HS-5 (cell line): Measurements from ENCODE around the gene GIT1.

ENCODE experiments used
- DNase-seq: peaks from one replicate; pipeline ENCODE4 v3.0.0-alpha.2; 2012; ENCODE audit warnings: low read depth

GIT1 gene

DNA sequence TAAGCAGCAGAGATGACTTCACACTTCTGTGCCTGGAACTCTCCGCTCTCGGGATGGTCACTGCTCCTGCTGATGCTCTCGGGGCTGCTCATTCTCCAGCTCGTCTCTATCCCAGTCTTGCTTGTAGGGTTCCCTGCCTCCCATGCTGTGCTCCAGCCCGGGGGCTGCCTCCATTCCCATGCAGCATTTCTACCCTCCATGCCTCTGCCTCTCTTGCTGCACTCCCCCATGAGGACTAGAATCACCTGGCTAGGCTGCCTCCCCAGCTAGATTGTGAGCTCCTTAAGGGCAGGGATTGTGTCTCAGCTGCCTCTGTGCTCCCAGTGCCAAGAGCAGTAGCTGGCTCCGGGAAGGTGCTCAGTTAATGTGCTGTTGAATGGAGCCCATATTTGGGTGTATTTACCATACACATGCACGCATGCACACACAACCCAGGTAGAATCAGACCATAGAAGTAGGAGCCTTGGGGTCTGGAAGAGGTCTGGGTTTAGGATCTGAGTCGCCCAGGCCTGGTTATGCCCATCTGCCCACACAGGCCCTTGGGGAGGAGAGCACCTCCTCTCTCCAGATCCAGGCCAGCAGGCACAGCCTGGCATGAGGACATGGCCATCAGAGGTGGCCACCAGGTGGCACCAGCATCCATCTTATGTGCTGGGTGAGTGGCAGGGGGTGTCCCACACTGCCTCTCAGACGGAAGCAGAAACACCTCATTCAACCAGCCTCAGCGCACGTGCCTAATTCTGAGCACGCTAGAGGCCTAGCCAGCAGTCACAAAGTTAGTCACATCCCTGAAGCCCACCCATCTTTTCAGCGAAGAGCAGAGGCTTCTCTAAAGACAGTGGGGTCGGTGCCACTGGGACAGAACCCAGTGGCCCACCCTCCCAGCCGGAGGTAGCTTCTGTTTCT lies 9.3 kb downstream of the GIT1 start:
- DNase-seq, result no peak

DNA sequence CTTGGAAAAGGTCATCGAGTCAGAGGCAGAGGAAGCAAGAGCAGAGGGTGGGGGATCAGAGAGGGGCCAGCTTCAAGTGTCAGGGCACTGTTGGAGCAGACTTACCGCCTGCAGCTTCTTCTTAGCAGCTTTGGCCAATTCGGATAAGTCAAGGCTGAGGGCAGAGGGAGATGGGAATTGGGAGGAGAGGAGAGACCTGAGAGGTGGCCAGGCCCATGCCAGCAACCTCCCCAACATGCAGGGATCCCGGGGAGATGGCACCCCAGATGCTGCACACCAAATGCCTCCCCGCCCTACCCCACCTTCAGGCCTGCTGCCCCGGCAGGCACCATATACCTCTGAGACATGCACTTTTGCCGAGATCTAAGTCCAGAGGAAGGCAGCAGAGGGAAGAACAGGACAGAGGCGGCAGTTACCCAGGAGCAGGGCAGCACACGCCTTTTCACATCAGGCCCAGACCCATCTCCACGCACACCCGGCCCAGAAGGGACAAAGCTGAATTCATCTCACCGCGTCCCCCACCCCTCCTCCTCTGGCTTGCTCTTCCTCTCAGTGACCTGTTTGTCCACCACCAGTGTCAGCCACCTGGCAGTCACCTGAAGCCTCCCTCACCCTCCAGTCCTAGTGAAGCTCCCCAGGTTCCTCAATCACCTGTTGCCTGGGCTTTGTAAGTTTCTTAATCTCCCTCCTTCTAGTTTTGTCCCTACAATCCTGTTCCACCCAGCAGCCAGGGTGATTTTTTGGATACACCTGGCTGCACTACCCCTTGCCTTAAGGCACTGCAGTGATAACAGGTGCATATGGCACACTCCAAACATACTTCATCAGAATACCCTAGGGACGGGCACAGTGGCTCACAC lies 10.6 kb downstream of the GIT1 start:
- no peak for DNase-seq

DNA sequence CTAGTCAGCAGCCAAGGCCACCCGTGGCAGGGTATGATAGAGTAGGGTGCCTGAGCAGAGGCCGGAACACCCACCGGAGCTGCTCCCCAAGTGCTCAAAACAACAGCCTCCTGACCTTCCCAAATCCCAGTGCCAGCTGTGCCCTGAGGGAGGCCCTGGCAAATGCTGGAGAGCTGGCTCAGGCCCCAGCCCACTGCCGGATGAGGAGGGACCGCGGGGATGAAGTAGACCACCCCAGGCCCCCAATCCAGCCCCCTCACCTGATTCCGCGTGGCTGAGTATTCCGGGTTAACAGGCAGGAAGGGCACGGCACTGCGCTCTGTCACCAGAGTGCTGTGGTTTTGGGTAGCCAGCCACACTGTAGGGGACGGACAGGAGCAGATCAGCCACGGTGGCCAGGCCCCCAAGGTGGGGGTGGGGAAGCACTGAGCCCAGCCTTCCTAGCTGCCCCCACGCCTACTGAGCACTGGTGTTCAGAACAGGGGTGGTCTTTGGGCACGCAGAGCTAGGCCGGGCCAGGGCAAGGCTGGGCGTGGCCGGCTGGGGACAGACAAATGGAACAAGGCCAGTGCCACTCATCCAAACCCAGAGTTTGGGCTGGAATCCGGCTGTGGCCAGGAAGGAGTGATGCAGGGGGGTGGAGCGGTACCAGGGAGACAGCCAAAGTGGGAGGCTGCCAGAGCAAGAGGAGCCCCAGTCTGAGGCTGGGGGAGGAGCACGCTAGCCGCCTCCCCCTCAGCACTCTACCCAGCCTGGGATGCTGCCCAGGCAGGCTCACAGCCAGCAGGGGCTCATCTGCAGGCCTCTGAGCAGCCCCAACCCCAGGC lies 11.8 kb downstream of the GIT1 start:
- DNase-seq, result no peak

DNA sequence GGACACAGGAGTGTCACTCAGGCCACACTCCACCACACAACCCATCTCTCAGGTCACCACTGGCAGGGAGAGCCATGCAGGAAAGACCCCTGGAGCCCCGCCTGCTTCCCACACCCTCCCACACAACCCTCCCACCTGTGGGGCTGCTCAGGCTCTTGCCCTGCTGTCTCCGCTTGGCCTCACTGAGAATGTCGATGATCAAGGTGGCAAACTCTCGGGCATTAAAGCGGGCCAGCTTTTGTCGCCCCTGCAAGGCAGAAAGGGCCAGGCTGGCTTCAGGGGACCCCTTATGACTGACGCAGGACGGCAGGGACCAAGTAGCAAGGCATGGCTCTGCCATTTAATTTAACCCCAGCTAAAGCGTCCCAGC lies 12.5 kb downstream of the GIT1 start:
- no peak for DNase-seq

DNA sequence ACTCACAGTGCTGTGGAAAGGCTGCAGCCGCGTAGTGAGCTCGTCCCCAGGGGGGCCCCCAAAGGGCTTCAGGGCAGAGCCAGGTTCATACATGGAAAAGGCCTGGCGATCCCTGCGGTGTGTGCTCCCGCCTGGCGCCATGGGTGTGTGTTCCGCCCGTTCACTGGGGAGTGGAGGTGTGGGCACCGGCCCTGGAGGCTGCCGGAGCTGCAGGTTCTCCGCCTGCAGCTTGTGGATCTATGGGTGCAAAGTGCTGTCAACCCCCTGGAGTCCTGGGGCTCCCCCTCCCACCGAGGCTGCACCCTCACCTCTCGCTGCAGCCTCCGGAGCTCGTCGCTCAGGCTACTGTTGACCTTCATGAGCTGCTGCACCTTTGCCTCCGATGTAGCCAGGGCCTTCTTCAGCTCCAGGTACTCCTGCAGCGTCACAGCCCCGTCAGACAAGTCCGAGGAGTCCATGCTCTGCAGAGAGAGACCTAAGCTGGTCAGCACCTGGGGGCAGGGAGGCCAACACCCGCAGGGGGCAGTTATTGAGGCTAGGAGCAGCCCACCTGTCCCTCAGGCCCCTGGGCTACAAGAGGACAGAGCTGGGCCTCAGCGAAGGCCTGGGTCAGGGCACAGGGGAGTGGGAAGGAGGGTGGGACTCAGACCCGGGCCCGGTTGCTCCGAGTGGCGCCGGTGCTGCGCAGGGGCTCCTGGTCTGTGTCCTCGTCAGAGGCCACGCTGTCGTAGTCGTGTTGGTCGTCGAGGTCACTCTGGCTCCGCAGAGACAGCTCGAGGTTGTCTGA lies 13.0 kb downstream of the GIT1 start:
- DNase-seq, result no peak

DNA sequence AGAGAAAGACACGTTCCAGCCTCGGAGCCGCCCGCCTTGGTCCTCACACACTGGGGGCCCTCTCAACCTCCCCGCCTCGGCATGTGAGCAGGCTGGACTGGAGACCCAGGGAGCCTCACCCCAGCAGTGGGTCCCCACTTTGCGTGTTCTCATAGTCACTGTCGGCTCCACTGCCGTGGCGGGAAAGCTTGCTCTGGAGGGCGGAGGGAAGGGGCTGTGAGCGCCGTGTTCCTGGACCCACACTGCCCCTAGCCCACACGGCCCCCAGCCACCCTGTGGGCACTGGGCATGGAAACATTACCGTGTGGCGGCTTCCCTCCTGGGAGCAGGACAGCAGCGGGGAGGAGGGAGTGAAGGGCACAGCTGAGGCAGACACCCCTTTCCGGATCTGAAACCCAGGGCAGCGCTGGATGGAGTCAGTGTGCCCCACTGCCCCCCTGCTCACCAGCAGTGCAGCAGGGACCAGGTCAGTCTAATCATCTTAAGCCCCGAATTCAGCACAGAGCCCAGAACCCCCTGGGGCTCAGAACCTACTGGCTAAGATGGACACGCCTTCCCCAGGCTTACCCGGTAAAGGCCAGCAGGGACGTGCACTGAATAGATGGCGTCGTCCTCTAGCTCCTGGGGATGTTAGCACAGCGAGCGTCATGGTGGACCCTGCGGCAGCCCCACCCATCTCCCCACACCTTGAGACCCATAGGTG lies 13.8 kb downstream of the GIT1 start:
- DNase-seq, result no peak

DNA sequence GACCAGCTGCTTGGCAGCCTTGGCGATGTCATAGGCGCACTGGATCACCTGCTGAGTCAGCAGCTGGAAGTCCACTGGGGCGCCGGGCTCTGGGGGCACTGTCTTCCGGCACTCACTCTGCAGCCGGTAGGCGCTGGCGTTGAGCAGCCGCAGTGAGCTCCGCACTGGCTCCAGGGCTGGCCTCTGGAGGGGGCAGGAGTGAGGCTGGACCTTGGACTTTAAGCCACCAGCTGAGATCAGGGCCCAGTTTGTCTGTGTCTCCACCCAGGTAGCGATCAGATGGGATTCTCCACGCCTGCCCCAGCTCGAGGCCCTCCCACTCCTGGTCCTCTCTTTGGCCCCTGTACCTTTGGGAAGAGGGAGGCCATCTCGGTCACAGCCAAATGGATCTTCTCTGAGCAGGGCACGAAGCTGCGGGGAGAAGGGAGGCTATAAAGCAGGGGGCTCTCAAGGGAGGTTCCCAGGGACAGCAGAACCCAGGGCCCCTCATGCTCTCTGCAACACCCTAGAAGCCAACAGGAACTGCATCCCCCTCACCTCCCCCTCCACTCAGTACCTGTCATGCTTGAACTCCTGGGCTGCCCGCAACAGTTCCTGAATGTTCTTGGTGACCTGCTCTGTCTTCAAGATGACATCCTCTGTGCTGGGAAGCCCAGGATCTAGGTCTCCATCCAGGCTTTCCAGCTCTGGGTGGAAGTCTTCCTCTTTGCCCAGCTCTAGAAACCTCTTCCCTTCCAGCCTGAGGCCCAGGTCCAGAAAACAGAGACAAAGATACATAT lies 14.5 kb downstream of the GIT1 start:
- DNase-seq, result no peak

DNA sequence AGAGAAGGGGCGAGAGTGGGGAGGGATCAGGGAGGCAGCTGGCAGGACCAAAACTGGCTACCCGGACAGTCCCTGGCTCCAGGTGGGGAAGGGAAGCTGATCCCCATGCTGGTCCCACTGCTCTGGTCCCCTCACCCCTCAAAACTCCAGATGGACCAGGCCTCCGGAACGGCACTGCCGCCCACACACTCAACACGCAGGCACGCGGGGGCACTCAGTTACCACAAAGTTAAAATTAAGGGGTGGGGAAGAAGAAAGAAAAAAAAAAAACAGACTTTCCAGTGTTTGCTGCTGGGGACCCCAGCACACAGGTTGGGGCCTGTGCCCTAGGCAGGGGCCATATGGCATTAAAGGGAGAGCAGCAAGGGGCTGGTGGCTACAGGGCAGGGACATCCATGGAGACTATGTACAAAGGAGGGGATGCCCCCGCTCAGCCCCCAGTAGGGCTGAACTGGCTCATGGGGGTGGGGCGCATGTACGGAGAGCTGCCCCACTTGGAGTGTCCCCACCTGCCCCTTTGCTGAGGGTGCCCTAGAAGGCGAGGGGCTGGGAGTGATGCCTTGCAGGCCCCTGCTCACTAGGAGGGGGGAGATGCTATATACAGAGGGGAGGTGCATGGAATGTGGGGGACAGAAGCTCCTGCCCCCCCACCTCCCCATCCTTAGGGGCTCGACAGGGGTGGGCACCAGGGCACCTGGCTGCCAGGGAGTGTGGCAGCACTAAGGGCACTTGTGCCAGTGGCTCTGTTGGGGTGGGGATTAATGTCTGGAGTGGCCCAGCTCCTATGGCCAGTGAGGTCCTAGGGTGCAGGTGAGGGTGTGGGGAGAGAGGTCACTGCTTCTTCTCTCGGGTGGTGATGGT lies 15.3 kb downstream of the GIT1 start:
- DNase-seq, result no peak

DNA sequence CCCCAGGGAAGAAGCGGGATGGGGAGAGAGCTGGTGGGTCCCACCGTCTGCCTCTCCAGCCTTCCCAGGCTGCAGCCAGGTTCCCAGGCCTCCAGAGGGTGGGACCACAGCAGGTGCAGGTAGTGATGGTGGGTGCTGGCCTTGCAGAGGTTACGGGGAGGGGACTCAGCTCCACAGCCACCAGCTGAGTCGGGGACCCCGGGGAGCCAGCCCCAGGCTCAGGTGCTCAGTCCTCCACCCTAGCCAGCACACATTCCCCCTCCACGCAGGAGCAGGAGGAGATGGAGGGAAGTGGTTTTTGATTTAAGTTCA lies 15.9 kb downstream of the GIT1 start:
- DNase-seq, result no peak

DNA sequence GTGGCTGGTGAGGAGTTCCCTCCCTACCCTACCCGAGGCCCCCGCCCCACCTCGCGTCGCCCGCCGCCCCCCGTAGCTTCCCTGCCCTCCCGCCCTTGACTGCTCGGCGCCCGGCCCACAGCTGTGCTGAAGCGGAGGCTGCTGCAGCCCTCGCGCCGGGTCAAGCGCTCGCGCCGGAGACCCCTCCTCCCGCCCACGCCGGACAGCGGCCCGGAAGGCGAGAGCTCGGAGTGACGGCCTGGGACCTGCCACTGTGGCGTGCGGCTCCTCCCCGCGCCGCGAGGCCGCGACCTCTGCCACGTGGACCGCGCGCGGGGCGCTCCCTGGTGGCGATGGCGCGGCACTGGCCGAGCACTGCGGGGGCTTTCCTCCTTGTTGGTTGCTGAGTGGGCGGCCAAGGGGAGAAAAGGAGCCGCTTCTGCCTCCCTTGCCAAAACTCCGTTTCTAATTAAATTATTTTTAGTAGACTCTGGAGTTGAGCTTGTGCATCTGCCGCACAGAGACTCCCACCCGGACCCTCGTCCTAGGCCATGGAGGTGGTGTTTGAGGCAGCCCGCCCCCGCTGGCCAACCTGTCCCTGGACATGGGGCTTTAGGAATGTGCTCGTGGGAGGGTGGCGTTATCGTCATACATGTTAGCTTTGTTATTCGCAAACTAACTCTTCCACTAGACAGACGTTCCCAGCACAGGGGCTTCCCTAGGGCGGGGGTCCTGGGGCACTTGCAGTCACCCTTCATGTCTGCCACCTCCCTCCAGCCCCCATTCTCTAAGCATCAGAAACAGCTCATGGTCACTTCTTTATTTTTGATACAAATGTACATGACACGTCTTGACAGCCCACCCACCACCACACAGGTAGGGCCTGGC lies 16.5 kb downstream of the GIT1 start:
- DNase-seq, result no peak

DNA sequence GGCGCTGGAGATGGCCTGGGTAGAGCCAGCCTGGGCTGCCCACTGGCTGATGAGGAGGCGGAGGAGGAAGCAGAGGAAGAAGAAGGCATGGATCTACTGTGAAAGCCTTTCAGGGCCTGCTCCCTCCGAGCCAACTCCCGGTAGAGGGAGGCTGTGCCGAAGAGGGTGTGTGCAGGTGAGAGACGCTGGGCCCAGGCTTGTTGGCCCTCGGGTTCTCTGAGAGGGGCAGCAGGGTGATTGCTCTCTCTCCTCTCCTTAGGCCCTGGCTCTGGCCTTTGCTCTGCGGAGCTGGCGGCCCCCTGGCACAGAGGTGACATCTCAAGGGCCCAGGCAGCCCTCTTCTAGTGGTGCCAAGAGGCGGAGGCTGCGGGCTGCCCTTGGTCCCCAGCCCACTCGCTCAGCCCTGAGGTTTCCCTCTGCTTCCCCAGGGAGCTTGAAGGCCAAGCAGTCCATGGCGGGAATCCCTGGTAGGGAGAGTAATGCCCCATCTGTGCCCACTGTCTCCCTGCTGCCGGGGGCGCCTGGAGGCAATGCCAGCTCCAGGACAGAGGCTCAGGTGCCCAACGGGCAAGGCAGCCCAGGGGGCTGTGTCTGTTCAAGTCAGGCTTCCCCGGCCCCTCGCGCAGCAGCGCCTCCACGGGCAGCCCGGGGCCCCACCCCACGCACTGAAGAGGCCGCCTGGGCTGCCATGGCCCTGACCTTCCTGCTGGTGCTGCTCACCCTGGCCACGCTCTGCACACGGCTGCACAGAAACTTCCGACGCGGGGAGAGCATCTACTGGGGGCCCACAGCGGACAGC lies 17.4 kb downstream of the GIT1 start:
- DNase-seq, result no peak

DNA sequence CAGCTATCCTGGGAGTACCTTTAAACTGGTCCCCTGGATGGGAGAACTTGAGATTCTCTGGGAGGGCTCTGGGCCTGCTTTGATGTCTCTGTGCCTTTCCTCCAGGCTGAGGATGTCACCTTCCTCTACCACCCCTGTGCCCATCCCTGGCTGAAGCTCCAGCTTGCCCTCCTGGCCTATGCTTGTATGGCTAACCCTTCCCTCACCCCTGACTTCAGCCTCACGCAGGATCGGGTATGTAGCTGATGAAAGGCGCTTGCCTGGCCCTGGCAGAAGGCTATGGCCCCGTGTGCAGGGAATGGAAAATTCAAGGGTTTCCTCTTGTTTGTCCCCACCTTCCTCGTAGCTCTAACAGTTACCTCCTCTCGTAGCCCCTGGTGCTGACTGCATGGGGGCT lies 18.0 kb downstream of the GIT1 start:
- DNase-seq, result no peak

DNA sequence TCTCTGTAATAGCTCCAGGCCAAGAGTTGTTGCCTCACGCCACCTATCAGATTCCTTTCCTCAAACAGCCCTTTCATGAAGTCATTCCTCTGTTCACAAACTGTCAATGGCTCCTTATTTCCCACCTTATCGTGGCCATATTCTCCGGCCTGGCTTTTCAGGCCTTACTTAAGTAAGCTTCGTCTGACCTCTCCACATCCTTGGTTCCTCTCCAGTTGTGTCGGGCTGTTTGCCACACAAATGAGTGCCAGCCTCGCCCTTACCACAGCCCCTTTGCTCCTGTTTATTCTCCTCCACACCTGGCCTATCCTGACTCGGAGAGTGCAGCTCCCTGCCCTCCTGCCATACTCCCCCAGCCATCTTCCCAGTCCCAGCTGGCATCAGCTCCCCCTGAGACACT lies 18.9 kb downstream of the GIT1 start:
- no peak for DNase-seq

DNA sequence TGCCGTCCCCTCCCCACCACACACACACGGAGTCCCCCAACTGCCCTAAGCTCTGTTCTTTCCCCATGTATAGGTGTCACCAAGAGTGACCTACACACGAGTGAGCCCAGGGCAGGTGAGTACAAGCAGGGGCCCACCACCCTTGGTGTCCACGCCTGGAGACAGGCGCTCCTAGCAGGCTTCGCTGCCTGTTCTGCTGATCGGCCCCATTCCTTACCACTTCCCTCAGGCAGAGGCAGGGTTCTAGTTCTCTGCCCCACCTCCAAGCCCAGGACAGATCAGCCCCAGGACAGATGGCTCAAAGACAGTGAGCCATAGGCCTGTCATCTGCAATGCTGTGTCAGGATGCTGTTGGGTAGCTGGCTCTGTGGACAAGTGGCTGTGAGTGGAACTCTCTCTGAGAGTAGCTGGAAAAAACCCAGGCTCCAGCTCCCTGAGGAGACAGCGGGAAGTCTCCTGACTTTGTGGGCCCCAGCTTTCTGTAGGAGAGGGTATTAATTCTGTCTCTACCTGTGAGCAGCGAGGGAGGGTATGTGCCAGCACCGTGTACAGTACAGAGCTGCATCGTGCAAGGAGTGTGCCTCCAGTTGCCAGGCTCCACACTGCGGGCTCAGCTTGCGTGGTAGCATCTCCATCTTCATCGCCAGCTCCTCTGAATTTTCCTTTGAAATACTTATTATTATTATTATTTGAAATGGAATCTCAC lies 20.1 kb downstream of the GIT1 start:
- DNase-seq, result no peak

DNA sequence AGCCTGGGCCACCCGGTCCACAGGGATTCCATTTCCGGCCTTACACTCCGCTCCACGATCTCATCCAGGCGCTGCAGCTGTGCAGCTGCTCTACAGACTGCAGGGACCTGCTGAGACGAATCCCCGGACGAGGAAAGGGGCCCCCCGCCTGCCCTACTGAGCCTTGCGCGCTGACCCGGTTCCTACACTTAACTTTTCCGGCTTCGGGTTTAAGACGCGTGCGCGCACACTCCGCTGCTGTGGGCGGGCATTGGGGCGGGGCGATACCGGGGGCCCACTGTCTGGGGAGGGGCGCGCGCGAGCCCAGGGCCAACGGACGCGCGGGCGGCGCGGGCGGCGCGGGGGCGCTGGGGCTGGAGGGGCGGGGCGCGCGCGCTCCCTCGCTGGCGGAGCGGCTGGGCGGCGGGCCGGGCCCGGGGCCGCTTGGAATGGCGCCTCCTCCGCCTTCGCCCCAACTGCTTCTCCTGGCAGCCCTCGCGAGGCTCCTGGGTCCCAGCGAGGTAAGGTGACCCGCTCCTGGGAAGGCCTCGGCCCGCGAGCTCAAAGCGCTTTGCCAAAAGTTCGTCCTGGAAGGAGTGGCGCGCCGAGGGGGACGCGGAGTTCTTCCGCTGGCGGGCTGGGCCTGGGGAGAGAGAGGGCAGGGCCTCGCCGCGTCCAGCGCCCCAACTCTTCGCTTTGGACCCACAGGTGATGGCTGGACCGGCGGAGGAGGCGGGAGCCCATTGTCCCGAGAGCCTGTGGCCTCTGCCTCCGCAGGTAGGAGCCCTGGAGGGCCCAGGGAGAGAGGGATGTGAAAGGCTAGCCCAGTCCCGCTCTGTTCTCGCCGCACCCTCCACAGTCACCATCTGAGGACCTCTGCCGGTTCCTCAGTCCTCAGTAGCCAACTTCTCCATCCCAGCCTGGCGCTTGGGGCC lies 20.9 kb downstream of the GIT1 start, which contains the start of gene TP53I13:
Gene TP53I13 (plus strand): TSS at position 371 of the 914 bp plus-strand sequence. CDS start 58 bp downstream, at position 429.
- DNase-seq, result no peak
